ENCODE data around the gene ASAP3. TPM values are rescaled to one million over a fixed set of nuclear protein-coding genes. Genes with fewer than 3 reads are reported as not detected.

ASAP3 gene
- total RNA-seq, 1 experiment from 2014 or later = 71.2 TPM

GRCh38 chr1:23524163-23524562, 40.2 kb upstream of the ASAP3 start (continued):
- TF ChIP-seq, protein P1, sequence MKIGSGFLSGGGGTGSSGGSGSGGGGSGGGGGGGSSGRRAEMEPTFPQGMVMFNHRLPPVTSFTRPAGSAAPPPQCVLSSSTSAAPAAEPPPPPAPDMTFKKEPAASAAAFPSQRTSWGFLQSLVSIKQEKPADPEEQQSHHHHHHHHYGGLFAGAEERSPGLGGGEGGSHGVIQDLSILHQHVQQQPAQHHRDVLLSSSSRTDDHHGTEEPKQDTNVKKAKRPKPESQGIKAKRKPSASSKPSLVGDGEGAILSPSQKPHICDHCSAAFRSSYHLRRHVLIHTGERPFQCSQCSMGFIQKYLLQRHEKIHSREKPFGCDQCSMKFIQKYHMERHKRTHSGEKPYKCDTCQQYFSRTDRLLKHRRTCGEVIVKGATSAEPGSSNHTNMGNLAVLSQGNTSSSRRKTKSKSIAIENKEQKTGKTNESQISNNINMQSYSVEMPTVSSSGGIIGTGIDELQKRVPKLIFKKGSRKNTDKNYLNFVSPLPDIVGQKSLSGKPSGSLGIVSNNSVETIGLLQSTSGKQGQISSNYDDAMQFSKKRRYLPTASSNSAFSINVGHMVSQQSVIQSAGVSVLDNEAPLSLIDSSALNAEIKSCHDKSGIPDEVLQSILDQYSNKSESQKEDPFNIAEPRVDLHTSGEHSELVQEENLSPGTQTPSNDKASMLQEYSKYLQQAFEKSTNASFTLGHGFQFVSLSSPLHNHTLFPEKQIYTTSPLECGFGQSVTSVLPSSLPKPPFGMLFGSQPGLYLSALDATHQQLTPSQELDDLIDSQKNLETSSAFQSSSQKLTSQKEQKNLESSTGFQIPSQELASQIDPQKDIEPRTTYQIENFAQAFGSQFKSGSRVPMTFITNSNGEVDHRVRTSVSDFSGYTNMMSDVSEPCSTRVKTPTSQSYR (CRISPR knock-in tag; IDR thresholded peaks at IDR 0.05) = no peak

DNA sequence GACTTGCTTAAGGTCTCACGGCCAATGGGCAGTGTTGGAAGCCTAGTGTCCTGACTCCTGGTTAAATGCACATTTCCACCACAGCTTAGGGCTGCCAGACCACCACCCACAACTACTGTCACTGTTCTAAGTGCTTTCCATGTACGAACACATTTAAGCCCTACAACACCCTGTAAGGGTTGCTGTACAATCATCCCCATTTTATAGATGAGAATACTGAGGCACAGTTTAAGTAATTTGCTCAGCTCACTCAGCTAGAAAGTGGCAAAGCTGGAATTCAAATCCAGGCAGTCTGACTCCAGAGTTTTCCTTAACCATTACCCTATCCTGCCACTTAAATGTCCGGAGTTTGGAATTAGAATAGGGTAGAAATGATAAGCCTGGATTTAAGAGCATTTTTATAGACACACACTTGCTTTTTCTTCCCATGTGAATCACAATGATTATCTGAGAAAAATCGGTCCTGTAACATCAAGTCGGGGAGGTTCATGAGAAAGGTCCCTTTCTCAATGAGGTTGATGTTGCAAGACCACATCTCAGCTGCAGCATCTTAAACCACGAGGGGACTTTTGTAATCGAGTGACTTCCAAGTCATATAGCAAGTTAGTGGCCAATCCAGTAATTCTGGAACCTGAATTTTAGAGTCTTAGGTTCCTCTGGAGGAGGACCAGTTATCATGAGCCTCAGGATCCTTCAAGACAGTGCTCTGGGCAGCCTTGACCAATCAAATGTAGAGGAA, 38.4 kb upstream of the ASAP3 start:
- Mint-ChIP-seq H3K4me3 (no peak overlapping the region), H3K27me3 (ENCODE audit: low read depth) (no peaks in the 10 kb centered on the region), H3K4me1 (peaks cover 15% of the 10 kb centered on the region), H3K27ac (no peak overlapping the region), H3K9me3 (no peaks in the 10 kb centered on the region), H3K36me3 (peaks cover 14% of the 10 kb centered on the region)
- ChIA-PET CTCF (interaction anchor here (2.5 to 8.0 kb wide), 2 partner anchors 17 to 24 kb away, joined by 8 to 101 read pairs; no protein-coding TSS in a partner anchor), POLR2A (no interaction called here)
- DNase-seq (ENCODE audit: low spot score) = no peak
- TF ChIP-seq AR (CRISPR knock-in tag; IDR thresholded peaks at IDR 0.05) (no peak), HMGXB4 (CRISPR knock-in tag; IDR thresholded peaks at IDR 0.05) (no peak), IRF2 (CRISPR knock-in tag; IDR thresholded peaks at IDR 0.05; ENCODE audit: borderline replicate concordance, low read depth) (no peak), NR3C1 (CRISPR knock-in tag; conservative IDR thresholded peaks at IDR 0.05; ENCODE audit: low read depth) (no peak), AFF4 (CRISPR knock-in tag; IDR thresholded peaks at IDR 0.05; ENCODE audit: borderline replicate concordance) (no peak)
- TF ChIP-seq, protein P2, sequence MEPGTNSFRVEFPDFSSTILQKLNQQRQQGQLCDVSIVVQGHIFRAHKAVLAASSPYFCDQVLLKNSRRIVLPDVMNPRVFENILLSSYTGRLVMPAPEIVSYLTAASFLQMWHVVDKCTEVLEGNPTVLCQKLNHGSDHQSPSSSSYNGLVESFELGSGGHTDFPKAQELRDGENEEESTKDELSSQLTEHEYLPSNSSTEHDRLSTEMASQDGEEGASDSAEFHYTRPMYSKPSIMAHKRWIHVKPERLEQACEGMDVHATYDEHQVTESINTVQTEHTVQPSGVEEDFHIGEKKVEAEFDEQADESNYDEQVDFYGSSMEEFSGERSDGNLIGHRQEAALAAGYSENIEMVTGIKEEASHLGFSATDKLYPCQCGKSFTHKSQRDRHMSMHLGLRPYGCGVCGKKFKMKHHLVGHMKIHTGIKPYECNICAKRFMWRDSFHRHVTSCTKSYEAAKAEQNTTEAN (CRISPR knock-in tag; IDR thresholded peaks at IDR 0.05) = no peak
- ATAC-seq = no peak

- H3K36me3 Mint-ChIP-seq = peaks cover 17% of the 10 kb centered on the region
- CTCF ChIA-PET = interaction anchor here (2.5 to 8.0 kb wide), 2 partner anchors 18 to 23 kb away, joined by 8 to 101 read pairs; no protein-coding TSS in a partner anchor
- H3K27ac Mint-ChIP-seq = no peak overlapping the region
- DNase-seq (ENCODE audit: low spot score) = peak; percentile 32
- peaks cover 15% of the 10 kb centered on the region for H3K4me1 Mint-ChIP-seq
- peak; percentile 81 for ATAC-seq
- TF ChIP-seq JUN (CRISPR knock-in tag; IDR thresholded peaks at IDR 0.05) (no peak), NFYB (CRISPR knock-in tag; conservative IDR thresholded peaks at IDR 0.05; ENCODE audit: low read depth) (peak; percentile 58)
- no peaks in the 10 kb centered on the region for H3K27me3 Mint-ChIP-seq (ENCODE audit: low read depth)
- POLR2A ChIA-PET = no interaction called here
- H3K4me3 Mint-ChIP-seq = no peak overlapping the region
- no peaks in the 10 kb centered on the region for H3K9me3 Mint-ChIP-seq
These were observed 37.6 kb upstream of the ASAP3 start for GRCh38 chr1:23521588-23521987.

Data from WTC11 (cell line).